A673 (cell line): ENCODE results near the gene LARGE1.

ENCODE experiments used
- CTCF ChIP-seq: fragments of 300-800, 200-600 bp; sonication (generic); conservative IDR thresholded peaks from 2 replicates; pipeline ENCODE4 v1.5.1; 2017; ENCODE audit warnings: low read depth, mild to moderate bottlenecking, antibody characterized with exemption, low read length, moderate library complexity, mixed read lengths
- EZH2 ChIP-seq: fragments of 200-600 bp; sonication (generic); IDR thresholded peaks from 2 replicates; pipeline ENCODE4 v1.6.1; 2017; ENCODE audit warnings: borderline replicate concordance, low read depth, mild to moderate bottlenecking, mixed read lengths, antibody characterized with exemption, low read length; ENCODE audit not compliant: poor library complexity, severe bottlenecking

- no peak for TF ChIP-seq CTCF
- TF ChIP-seq EZH2, result no peak
These were observed 141.0 kb downstream of the LARGE1 start for GRCh38 chr22:33779243-33779642.
